Upper lobe of right lung (tissue), 1 donor: Measurements from ENCODE around the gene ZFAND3. TPM values are rescaled to one million over a fixed set of nuclear protein-coding genes. Genes with fewer than 3 reads are reported as not detected.

Source experiments
- ATAC-seq: fragments of 200-7000 bp; cut with Tn5 transposase; one replicate; pipeline ENCODE4 v1.9.1; 2020; ENCODE audit warnings: mild to moderate bottlenecking, moderate library complexity
- DNase-seq: peaks from one replicate; pipeline ENCODE4 v3.0.0-alpha.2; 2020
- H3K27ac ChIP-seq: fragments of 200-600 bp; one replicate; pipeline ENCODE4 v1.8.0; 2022
- H3K27me3 ChIP-seq: fragments of 200-600 bp; one replicate; pipeline ENCODE4 v1.8.0; 2022; ENCODE audit warnings: mild to moderate bottlenecking
- H3K36me3 ChIP-seq: fragments of 200-600 bp; one replicate; pipeline ENCODE4 v1.8.0; 2022
- H3K4me1 ChIP-seq: fragments of 200-600 bp; one replicate; pipeline ENCODE4 v1.8.0; 2022
- H3K4me3 ChIP-seq: fragments of 200-600 bp; one replicate; pipeline ENCODE4 v1.8.0; 2022; ENCODE audit warnings: mild to moderate bottlenecking
- H3K9me3 ChIP-seq: fragments of 200-600 bp; one replicate; pipeline ENCODE4 v1.8.0; 2022
- intact Hi-C: fragments of 100-400 bp; cut with DNase I; formaldehyde crosslinking; loops from one replicate; pipeline ENCODE4 v1.11.0; 2022
- total RNA-seq: library from RNA; stranded (reverse); fragmentation: NEBNext Ultra II Directional; extraction: Animal tissue kit (Norgen Biotek cat#: 25700); gene quantifications from one replicate; pipeline ENCODE4 v1.2.1, GENCODE V29; 2021
- TF ChIP-seq, protein P1 (sequence below): fragments of 200-600 bp; IDR thresholded peaks from one replicate; pipeline ENCODE4 v1.8.0; 2022; ENCODE audit warnings: antibody characterized with exemption
- donor health status: DM: no; HTN: yes; CAD: no; lungs with severe emphysema.

The ZFAND3 gene
- total RNA-seq, 1 donor from 2014 or later = 69.1 TPM

- no peak overlapping the region for H3K4me3 ChIP-seq
- no peak overlapping the region for H3K27ac ChIP-seq
- intact Hi-C loops = no loop called here
- H3K36me3 ChIP-seq = no peaks in the 10 kb centered on the region
- TF ChIP-seq, protein P1, sequence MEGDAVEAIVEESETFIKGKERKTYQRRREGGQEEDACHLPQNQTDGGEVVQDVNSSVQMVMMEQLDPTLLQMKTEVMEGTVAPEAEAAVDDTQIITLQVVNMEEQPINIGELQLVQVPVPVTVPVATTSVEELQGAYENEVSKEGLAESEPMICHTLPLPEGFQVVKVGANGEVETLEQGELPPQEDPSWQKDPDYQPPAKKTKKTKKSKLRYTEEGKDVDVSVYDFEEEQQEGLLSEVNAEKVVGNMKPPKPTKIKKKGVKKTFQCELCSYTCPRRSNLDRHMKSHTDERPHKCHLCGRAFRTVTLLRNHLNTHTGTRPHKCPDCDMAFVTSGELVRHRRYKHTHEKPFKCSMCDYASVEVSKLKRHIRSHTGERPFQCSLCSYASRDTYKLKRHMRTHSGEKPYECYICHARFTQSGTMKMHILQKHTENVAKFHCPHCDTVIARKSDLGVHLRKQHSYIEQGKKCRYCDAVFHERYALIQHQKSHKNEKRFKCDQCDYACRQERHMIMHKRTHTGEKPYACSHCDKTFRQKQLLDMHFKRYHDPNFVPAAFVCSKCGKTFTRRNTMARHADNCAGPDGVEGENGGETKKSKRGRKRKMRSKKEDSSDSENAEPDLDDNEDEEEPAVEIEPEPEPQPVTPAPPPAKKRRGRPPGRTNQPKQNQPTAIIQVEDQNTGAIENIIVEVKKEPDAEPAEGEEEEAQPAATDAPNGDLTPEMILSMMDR = no peak
- peak; percentile 56 for DNase-seq
- no peaks in the 10 kb centered on the region for H3K9me3 ChIP-seq
- ATAC-seq = peak; percentile 32
- H3K27me3 ChIP-seq = no peaks in the 10 kb centered on the region
- peaks cover 17% of the 10 kb centered on the region for H3K4me1 ChIP-seq
Observed at GRCh38 chr6:38146021-38146733, 326.6 kb downstream of the ZFAND3 start.

- H3K9me3 ChIP-seq = no peaks in the 10 kb centered on the region
- TF ChIP-seq, protein P1 = no peak
- no peak overlapping the region for H3K27ac ChIP-seq
- intact Hi-C loops = no loop called here
- ATAC-seq (no peak), DNase-seq (no peak)
- no peak overlapping the region for H3K4me3 ChIP-seq
- H3K4me1 ChIP-seq = peaks cover 17% of the 10 kb centered on the region
- H3K36me3 ChIP-seq = no peaks in the 10 kb centered on the region
- no peaks in the 10 kb centered on the region for H3K27me3 ChIP-seq
Observed at GRCh38 chr6:38146734-38147027, 327.2 kb downstream of the ZFAND3 start.

DNA sequence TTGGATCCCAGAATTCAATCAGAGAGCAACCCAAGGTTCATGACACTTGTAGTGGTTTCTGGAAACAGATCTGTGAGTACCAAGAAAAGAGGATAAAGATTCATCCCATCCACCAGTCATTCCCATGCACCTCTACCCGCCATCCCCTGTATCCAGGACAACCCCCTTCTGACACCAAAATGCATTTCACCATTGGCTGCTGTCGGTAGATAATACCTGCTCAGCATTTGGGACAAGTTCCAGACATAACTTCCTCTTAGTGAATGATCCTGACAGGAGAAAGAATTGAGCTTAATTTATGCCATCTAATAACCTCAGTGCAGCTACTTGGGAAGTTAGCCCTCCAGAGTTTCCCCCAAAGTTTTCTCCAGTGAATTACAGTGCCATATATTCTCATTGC lies 329.1 kb downstream of the ZFAND3 start:
- Histone ChIP-seq H3K9me3 (no peaks in the 10 kb centered on the region), H3K27ac (no peak overlapping the region), H3K36me3 (no peaks in the 10 kb centered on the region), H3K27me3 (no peaks in the 10 kb centered on the region), H3K4me1 (peaks cover 17% of the 10 kb centered on the region), H3K4me3 (no peak overlapping the region)
- ATAC-seq (no peak), DNase-seq (no peak)
- intact Hi-C loops = no loop called here
- TF ChIP-seq, protein P1 = no peak

DNA sequence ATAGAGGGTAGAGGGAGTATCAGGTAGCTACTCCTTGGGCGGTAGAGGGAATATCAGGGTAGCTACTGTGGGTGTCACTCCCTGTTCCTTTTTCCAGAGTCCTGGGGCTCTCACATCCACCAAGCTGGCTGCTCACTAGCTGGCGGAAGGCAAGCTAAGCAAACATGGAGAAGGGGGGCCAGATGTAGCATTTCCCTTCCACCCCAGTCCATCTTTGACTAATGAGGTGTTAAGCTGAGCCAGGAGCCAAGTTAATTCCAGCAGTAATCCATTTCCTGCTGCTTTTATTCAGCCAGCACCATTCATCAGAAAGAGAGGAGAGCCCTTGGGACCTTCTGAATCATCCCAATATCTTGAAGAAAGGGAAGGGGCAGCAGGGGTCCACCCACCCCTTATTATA lies 330.0 kb downstream of the ZFAND3 start:
- Histone ChIP-seq H3K4me3 (no peak overlapping the region), H3K36me3 (no peaks in the 10 kb centered on the region), H3K27ac (no peak overlapping the region), H3K9me3 (no peaks in the 10 kb centered on the region), H3K4me1 (peaks cover 19% of the 10 kb centered on the region), H3K27me3 (no peaks in the 10 kb centered on the region)
- intact Hi-C loops = no loop called here
- peak; percentile 42 for ATAC-seq
- TF ChIP-seq, protein P1 = no peak
- DNase-seq = peak; percentile 35

DNA sequence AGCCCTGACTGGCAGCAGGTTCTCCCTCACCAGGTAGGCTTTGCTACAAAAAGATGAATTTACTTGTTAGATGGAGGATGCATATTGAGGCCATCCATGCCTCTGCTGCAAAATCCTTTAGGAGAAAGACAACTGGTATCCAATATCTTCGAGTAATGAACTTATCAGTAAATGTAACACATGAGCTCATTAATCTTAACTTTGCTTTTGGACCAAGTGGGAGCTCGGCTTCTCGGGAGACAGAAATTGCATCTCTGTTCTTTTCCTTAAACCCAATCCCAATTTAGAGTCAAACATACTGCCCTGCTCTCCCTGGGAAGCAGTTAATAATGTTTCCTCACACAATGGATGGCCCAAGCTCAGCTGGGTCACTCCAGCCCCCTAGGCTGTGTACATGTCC lies 330.5 kb downstream of the ZFAND3 start:
- H3K27me3 ChIP-seq = no peaks in the 10 kb centered on the region
- TF ChIP-seq, protein P1 = no peak
- no peak overlapping the region for H3K27ac ChIP-seq
- intact Hi-C loops = no loop called here
- H3K36me3 ChIP-seq = no peaks in the 10 kb centered on the region
- no peak overlapping the region for H3K4me3 ChIP-seq
- ATAC-seq = no peak
- H3K4me1 ChIP-seq = peaks cover 24% of the 10 kb centered on the region
- no peaks in the 10 kb centered on the region for H3K9me3 ChIP-seq
- no peak for DNase-seq
